H1 (cell line): ENCODE results near the gene ERGIC3. TPM values are rescaled to one million over a fixed set of nuclear protein-coding genes. Genes with fewer than 3 reads are reported as not detected.

ENCODE experiments used
- CTCF ChIA-PET: fragments of 300-600 bp; sonication (Branson Sonifier 250); formaldehyde crosslinking; loops from one replicate; lab custom pipeline; 2021; ENCODE audit not compliant: partially characterized antibody; lab: Charles Lee
- POLR2A ChIA-PET: fragments of 300-600 bp; sonication (Branson Sonifier 250); formaldehyde crosslinking; loops from one replicate; lab custom pipeline; 2021; ENCODE audit warnings: inconsistent platforms; ENCODE audit not compliant: partially characterized antibody; lab: Charles Lee
- DNase-seq, 2 experiments: peaks; one replicate each; pipeline versions ENCODE4 v3.0.0 to v3.0.0-alpha.2; 2010 to 2022; ENCODE audit warnings: low spot score in 2 of 2, low read depth in 1 of 2, mixed read lengths in 1 of 2
- FAIRE-seq: peaks from 2 replicates; lab custom pipeline; 2011; peaks lifted over from hg19 to GRCh38; lab: Jason Lieb, UNC
- H2AFZ ChIP-seq: 2 replicates; pipeline ENCODE4 v1.8.1; 2012; ENCODE audit warnings: low read length, inconsistent platforms
- H2AK5ac ChIP-seq: 2 replicates; pipeline ENCODE4 v1.6.1; 2013; ENCODE audit warnings: low read depth, low read length
- H2BK120ac ChIP-seq: replicated peaks from 2 replicates; pipeline ENCODE3; 2013; ENCODE audit warnings: low read depth, low read length, inconsistent platforms
- H2BK12ac ChIP-seq: 2 replicates; pipeline ENCODE4 v1.6.1; 2013; ENCODE audit warnings: low read depth, low read length
- H2BK15ac ChIP-seq: 2 replicates; pipeline ENCODE4 v1.6.1; 2013; ENCODE audit warnings: low read length
- H2BK20ac ChIP-seq: 2 replicates; pipeline ENCODE4 v1.6.1; 2013; ENCODE audit warnings: low read length
- H2BK5ac ChIP-seq: 2 replicates; pipeline ENCODE4 v1.6.1; 2013; ENCODE audit warnings: low read depth, low read length
- H3K14ac ChIP-seq: 2 replicates; pipeline ENCODE4 v1.6.1; 2013; ENCODE audit warnings: inconsistent platforms; ENCODE audit not compliant: insufficient read length
- H3K18ac ChIP-seq: 2 replicates; pipeline ENCODE4 v1.6.1; 2013; ENCODE audit warnings: low read length; ENCODE audit errors: extremely low read depth
- H3K23ac ChIP-seq: 2 replicates; pipeline ENCODE4 v1.6.1; 2013; ENCODE audit warnings: inconsistent platforms; ENCODE audit not compliant: insufficient read length
- H3K23me2 ChIP-seq: 2 replicates; pipeline ENCODE4 v1.6.1; 2013; ENCODE audit warnings: low read depth, low read length
- H3K27ac ChIP-seq: 2 replicates; pipeline ENCODE4 v1.6.1; 2011; ENCODE audit warnings: low read depth, low read length, inconsistent platforms
- H3K27me3 ChIP-seq, 4 experiments: replicated peaks in 1 of 4; 1 replicate in 1 of 4; 2 replicates in 3 of 4; pipeline versions ENCODE4 v1.6.1 to v1.8.1; 2011 to 2013; ENCODE audit warnings: low read length in 3 of 4, mild to moderate bottlenecking in 3 of 4, inconsistent platforms in 2 of 4, mixed read lengths in 2 of 4, moderate library complexity in 1 of 4; ENCODE audit not compliant: control insufficient read depth in 3 of 4, insufficient read depth in 3 of 4; ENCODE audit errors: extremely low read depth in 1 of 4
- H3K36me3 ChIP-seq, 4 experiments: 2 replicates each; pipeline versions ENCODE4 v1.6.1 to v1.8.1; 2011 to 2013; ENCODE audit warnings: mild to moderate bottlenecking in 4 of 4, low read length in 3 of 4, moderate library complexity in 2 of 4, control low read depth in 1 of 4, inconsistent platforms in 1 of 4; ENCODE audit not compliant: insufficient read depth in 4 of 4, control insufficient read depth in 2 of 4
- H3K4ac ChIP-seq: replicated peaks from 2 replicates; pipeline ENCODE3; 2013; ENCODE audit warnings: low read length, low read depth, mixed read lengths, inconsistent platforms; ENCODE audit not compliant: insufficient read length
- H3K4me1 ChIP-seq, 4 experiments: replicated peaks in 1 of 4; 1 replicate in 1 of 4; 2 replicates in 3 of 4; pipeline versions ENCODE4 v1.6.1 to v1.8.1; 2011 to 2013; ENCODE audit warnings: low read length in 3 of 4, inconsistent platforms in 2 of 4, mixed read lengths in 1 of 4; ENCODE audit not compliant: insufficient read depth in 4 of 4, control insufficient read depth in 3 of 4
- H3K4me2 ChIP-seq, 2 experiments: 2 replicates each; pipeline versions ENCODE4 v1.6.1 to v1.8.1; 2011 to 2013; ENCODE audit warnings: low read depth in 2 of 2, low read length in 2 of 2, control low read depth in 1 of 2, inconsistent platforms in 1 of 2, mild to moderate bottlenecking in 1 of 2; ENCODE audit not compliant: insufficient read depth in 1 of 2
- H3K4me3 ChIP-seq, 4 experiments: fragments of 200-600, 300-600 bp in 1 of 4; sonication (generic), shearing (Covaris generic), sonication (Bioruptor Twin) in 1 of 4; 2 replicates each; pipeline versions ENCODE4 v1.5.1 to v1.8.1; 2011 to 2016; ENCODE audit warnings: low read length in 4 of 4, low read depth in 3 of 4, control low read depth in 2 of 4, inconsistent platforms in 2 of 4, mild to moderate bottlenecking in 2 of 4, mixed read lengths in 1 of 4, moderate library complexity in 1 of 4; ENCODE audit not compliant: insufficient read depth in 2 of 4; ENCODE audit errors: extremely low read depth in 1 of 4
- H3K56ac ChIP-seq: replicated peaks from 2 replicates; pipeline ENCODE3; 2013; ENCODE audit warnings: low read depth, mild to moderate bottlenecking, mixed read lengths, low read length, inconsistent platforms; ENCODE audit not compliant: insufficient read length
- H3K79me1 ChIP-seq: 2 replicates; pipeline ENCODE4 v1.6.1; 2013; ENCODE audit warnings: low read depth, low read length, control low read depth
- H3K79me2 ChIP-seq, 2 experiments: 2 replicates each; pipeline versions ENCODE4 v1.6.1 to v1.8.1; 2012 to 2013; ENCODE audit warnings: low read length in 2 of 2, mild to moderate bottlenecking in 2 of 2, inconsistent platforms in 1 of 2; ENCODE audit not compliant: insufficient read depth in 2 of 2, control insufficient read depth in 1 of 2
- H3K9ac ChIP-seq, 4 experiments: replicated peaks in 1 of 4; 1 replicate in 1 of 4; 2 replicates in 3 of 4; pipeline versions ENCODE4 v1.6.1 to v1.8.1; 2011 to 2013; ENCODE audit warnings: low read depth in 3 of 4, low read length in 3 of 4, control low read depth in 2 of 4, mild to moderate bottlenecking in 2 of 4, moderate library complexity in 2 of 4, inconsistent platforms in 1 of 4; ENCODE audit errors: extremely low read depth in 1 of 4
- H3K9me3 ChIP-seq, 2 experiments: 2 replicates each; pipeline versions ENCODE4 v1.6.1 to v1.8.1; 2012 to 2013; ENCODE audit warnings: mild to moderate bottlenecking in 2 of 2, moderate library complexity in 2 of 2, control low read depth in 1 of 2, inconsistent platforms in 1 of 2, low read depth in 1 of 2, low read length in 1 of 2, mixed read lengths in 1 of 2; ENCODE audit not compliant: insufficient read depth in 2 of 2
- H4K20me1 ChIP-seq, 2 experiments: replicated peaks in 1 of 2; 2 replicates each; pipeline versions ENCODE3 to v1.8.1; 2011 to 2013; ENCODE audit warnings: inconsistent platforms in 2 of 2, low read length in 2 of 2, mild to moderate bottlenecking in 1 of 2; ENCODE audit not compliant: insufficient read depth in 2 of 2, control insufficient read depth in 1 of 2
- H4K5ac ChIP-seq: 2 replicates; pipeline ENCODE4 v1.6.1; 2013; ENCODE audit warnings: low read length, low read depth, mixed read lengths, inconsistent platforms; ENCODE audit not compliant: insufficient read length
- H4K8ac ChIP-seq: 2 replicates; pipeline ENCODE4 v1.8.0; 2013; ENCODE audit warnings: mild to moderate bottlenecking, moderate library complexity, low read length, inconsistent platforms; ENCODE audit not compliant: insufficient read depth; ENCODE audit errors: extremely low read depth
- H4K91ac ChIP-seq: replicated peaks from 2 replicates; pipeline ENCODE3; 2013; ENCODE audit warnings: low read length, mixed read lengths, inconsistent platforms; ENCODE audit not compliant: insufficient read length
- HDAC2 ChIP-seq, 2 experiments: fragments of 300-600 bp in 1 of 2; sonication (generic) in 1 of 2; IDR thresholded peaks; 2 replicates each; pipeline ENCODE4 v1.6.1; 2011 to 2012; ENCODE audit warnings: low read depth in 2 of 2, low read length in 2 of 2, mild to moderate bottlenecking in 2 of 2, moderate library complexity in 2 of 2, borderline replicate concordance in 1 of 2, inconsistent platforms in 1 of 2
- POLR2A ChIP-seq, 2 experiments: IDR thresholded peaks; 1 replicate in 1 of 2; 2 replicates in 1 of 2; pipeline ENCODE4 v1.6.1; 2011; ENCODE audit warnings: low read depth in 2 of 2, low read length in 2 of 2, mild to moderate bottlenecking in 2 of 2; ENCODE audit errors: control extremely low read depth in 1 of 2
- WGBS, 2 experiments: shearing (Covaris generic) in 1 of 2; methylation state at CpG; one replicate each; pipeline versions ENCODE4 v1.1.6 to v1.1.7; 2013 to 2015; ENCODE audit warnings: low lambda C conversion rate in 2 of 2, mixed read lengths in 2 of 2, inconsistent platforms in 1 of 2, low coverage in 1 of 2, missing lambda C conversion rate in 1 of 2; ENCODE audit not compliant: insufficient replicate concordance in 2 of 2, insufficient coverage in 1 of 2, insufficient read length in 1 of 2; ENCODE audit errors: extremely low coverage in 1 of 2, missing lambda C conversion rate in 1 of 2; 5-methylcytosine and 5-hydroxymethylcytosine counted together
- polyA plus RNA-seq, 7 experiments: library from polyadenylated mRNA; depleted of rRNA in 3 of 7; stranded (reverse) in 5 of 7; unstranded in 2 of 7; fragments of >200 nt in 5 of 7; fragments of 200-250 nt in 2 of 7; gene quantifications; 1 replicate in 5 of 7; 2 replicates in 1 of 7; 4 replicates in 1 of 7; pipeline versions ENCODE4 v1.2.1 to v1.2.3, GENCODE V29; 2011 to 2013; ENCODE audit warnings: missing spikeins in 2 of 7, mixed read lengths in 2 of 7
- total RNA-seq: library from RNA; stranded (reverse); fragmentation: NEBNext Ultra II Directional; extraction: Animal tissue kit (Norgen Biotek cat#: 25700); gene quantifications from 2 replicates; pipeline ENCODE4 v1.2.1, GENCODE V29; 2021

ERGIC3 gene
- total and polyA plus RNA-seq, 2 of the 8 experiments (the other 6 are each of a cell fraction or from before 2014, with no cell fraction given): 178 to 341 TPM

DNA sequence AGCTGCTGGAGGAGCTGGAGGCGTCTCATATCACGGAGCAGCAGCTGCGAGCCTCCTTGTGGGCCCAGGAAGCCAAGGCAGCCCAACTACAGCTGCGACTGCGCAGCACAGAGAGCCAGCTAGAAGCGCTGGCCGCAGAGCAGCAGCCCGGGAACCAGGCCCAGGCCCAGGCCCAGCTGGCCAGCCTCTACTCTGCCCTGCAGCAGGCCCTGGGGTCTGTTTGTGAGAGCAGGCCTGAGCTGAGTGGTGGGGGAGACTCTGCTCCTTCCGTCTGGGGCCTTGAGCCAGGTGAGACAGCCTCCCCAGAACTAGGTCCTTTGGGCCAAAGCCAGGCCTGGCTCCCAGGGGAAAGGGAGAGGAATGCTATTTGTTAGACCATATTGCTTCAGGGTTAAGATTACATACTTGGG lies 44.1 kb upstream of the ERGIC3 start:
- Histone ChIP-seq H3K4ac (no peak overlapping the region), H3K9ac (no peak overlapping the region), H2AK5ac (no peak overlapping the region), H4K91ac (no peak overlapping the region), H4K8ac (no peak overlapping the region), H3K4me2 (no peak overlapping the region), H3K56ac (no peak overlapping the region), H4K5ac (no peak overlapping the region), H2AFZ (no peak overlapping the region), H3K79me1 (no peaks in the 10 kb centered on the region), H3K27ac (no peak overlapping the region), H3K79me2 (no peaks in the 10 kb centered on the region), H3K9me3 (no peaks in the 10 kb centered on the region), H2BK20ac (no peak overlapping the region), H3K18ac (no peak overlapping the region), H3K23me2 (no peaks in the 10 kb centered on the region), H4K20me1 (peaks cover 0 to 2% of the 10 kb centered on the region in 2 experiments), H3K27me3 (no peaks in the 10 kb centered on the region), H3K4me1 (no peaks in the 10 kb centered on the region), H2BK5ac (no peak overlapping the region), H3K23ac (no peak overlapping the region), H3K14ac (no peak overlapping the region), H2BK12ac (no peak overlapping the region), H3K4me3 (no peak overlapping the region), H2BK15ac (no peak overlapping the region), H2BK120ac (no peak overlapping the region), H3K36me3 (peaks cover 34 to 76% (median 65%) of the 10 kb centered on the region in 4 experiments)
- no peak for TF ChIP-seq POLR2A (IDR thresholded peaks at IDR 0.05; ENCODE audit: control extremely low read depth in 1 of 2, low read depth in 2 of 2, low read length in 2 of 2)
- TF ChIP-seq HDAC2 (IDR thresholded peaks at IDR 0.05; ENCODE audit: borderline replicate concordance in 1 of 2, low read depth in 2 of 2, low read length in 2 of 2): no peak
- CTCF ChIA-PET: interaction anchor here (0.6 to 4.1 kb wide), 8 partner anchors 10 to 194 kb away, joined by 3 to 25 read pairs (median 6); no protein-coding TSS in a partner anchor
- 96% methylated on average over 9 of the region's 9 CpGs; no CpG with 5 or more reads in 1 of the 2 experiments for WGBS, 2 experiments
- POLR2A ChIA-PET: no interaction called here
- no peak for FAIRE-seq
- no peak for DNase-seq
